Hepatocyte (in vitro differentiated cells): Measurements from ENCODE around the gene PRIMA1. TPM values are rescaled to one million over a fixed set of nuclear protein-coding genes. Genes with fewer than 3 reads are reported as not detected.
A peak's percentile ranks its signal among the peaks of the same experiment; 100 is the strongest.

ENCODE experiments used
- DNase-seq: peaks from one replicate; pipeline ENCODE4 v3.0.0-alpha.2; 2016; ENCODE audit warnings: low spot score
- H2AFZ ChIP-seq: fragments of 200-600 bp; sonication (generic); 2 replicates; pipeline ENCODE4 v1.6.0; 2016; ENCODE audit warnings: antibody characterized with exemption, mild to moderate bottlenecking
- H3K27ac ChIP-seq: fragments of 200-600 bp; sonication (generic); 2 replicates; pipeline ENCODE4 v1.5.1; 2016; ENCODE audit warnings: mild to moderate bottlenecking
- H3K27me3 ChIP-seq: fragments of 200-600 bp; sonication (generic); 2 replicates; pipeline ENCODE4 v1.6.1; 2016
- H3K36me3 ChIP-seq: fragments of 200-600 bp; sonication (generic); replicated peaks from 2 replicates; pipeline ENCODE4 v1.5.1; 2016; ENCODE audit warnings: low read depth; ENCODE audit not compliant: insufficient read depth
- H3K4me1 ChIP-seq: fragments of 200-600 bp; sonication (generic); 2 replicates; pipeline ENCODE4 v1.5.1; 2016; ENCODE audit warnings: mild to moderate bottlenecking, moderate library complexity; ENCODE audit not compliant: insufficient read depth
- H3K4me2 ChIP-seq: fragments of 200-600 bp; sonication (generic); 2 replicates; pipeline ENCODE4 v1.6.0; 2016
- H3K4me3 ChIP-seq: fragments of 200-600 bp; sonication (generic); 2 replicates; pipeline ENCODE4 v1.5.1; 2016; ENCODE audit warnings: mild to moderate bottlenecking
- H3K79me2 ChIP-seq: fragments of 200-600 bp; sonication (generic); 2 replicates; pipeline ENCODE4 v1.6.0; 2017; ENCODE audit warnings: mild to moderate bottlenecking
- H3K9me2 ChIP-seq: fragments of 200-600 bp; sonication (generic); replicated peaks from 2 replicates; pipeline ENCODE4 v1.6.0; 2017; ENCODE audit warnings: mild to moderate bottlenecking; ENCODE audit not compliant: insufficient read depth
- H3K9me3 ChIP-seq: fragments of 200-600 bp; sonication (generic); 2 replicates; pipeline ENCODE4 v1.5.1; 2016; ENCODE audit warnings: low read depth, mild to moderate bottlenecking
- H4K20me1 ChIP-seq: fragments of 200-600 bp; sonication (generic); 2 replicates; pipeline ENCODE4 v1.6.0; 2016; ENCODE audit warnings: mild to moderate bottlenecking; ENCODE audit not compliant: insufficient read depth, poor library complexity, severe bottlenecking
- CTCF ChIP-seq: fragments of 200-600 bp; sonication (generic); IDR thresholded peaks from 2 replicates; pipeline ENCODE4 v1.5.1; 2016; ENCODE audit warnings: antibody characterized with exemption, mild to moderate bottlenecking; ENCODE audit not compliant: poor library complexity
- EZH2 ChIP-seq: fragments of 200-600 bp; sonication (generic); IDR thresholded peaks from 2 replicates; pipeline ENCODE4 v1.6.1; 2016; ENCODE audit warnings: antibody characterized with exemption, mild to moderate bottlenecking, borderline replicate concordance
- EZH2phosphoT487 ChIP-seq: fragments of 200-600 bp; sonication (generic); IDR thresholded peaks from one replicate; pipeline ENCODE4 v1.6.1; 2018; ENCODE audit warnings: antibody characterized with exemption, mild to moderate bottlenecking, low read depth, moderate library complexity; ENCODE audit not compliant: unreplicated experiment, severe bottlenecking
- WGBS: methylation state at CpG from one replicate; pipeline ENCODE4 v1.1.6; 2016; ENCODE audit warnings: low lambda C conversion rate; ENCODE audit errors: missing lambda C conversion rate; 5-methylcytosine and 5-hydroxymethylcytosine counted together
- polyA plus RNA-seq: library from polyadenylated mRNA; unstranded; fragments of >200 nt; fragmentation: Nextera tagmentation; extraction: Ambion mirVana; gene quantifications from 2 replicates; pipeline ENCODE4 v1.2.1, GENCODE V29; 2016
- total RNA-seq: library from RNA; depleted of rRNA; stranded (reverse); fragments of >200 nt; gene quantifications from 2 replicates; pipeline ENCODE4 v1.2.3, GENCODE V29; 2014

Gene PRIMA1
- total and polyA plus RNA-seq, 2 experiments from 2014 or later: 1.5 to 1.9 TPM

GRCh38 chr14:93764211-93764659 lies 24.1 kb downstream of the PRIMA1 start:
- Histone ChIP-seq H3K9me2 (no peaks in the 10 kb centered on the region), H3K79me2 (no peaks in the 10 kb centered on the region), H3K36me3 (no peaks in the 10 kb centered on the region), H3K27me3 (no peaks in the 10 kb centered on the region), H4K20me1 (no peaks in the 10 kb centered on the region), H3K4me2 (no peak overlapping the region), H2AFZ (no peak overlapping the region), H3K27ac (no peak overlapping the region), H3K4me3 (no peak overlapping the region), H3K9me3 (no peaks in the 10 kb centered on the region), H3K4me1 (peaks cover 16% of the 10 kb centered on the region)
- WGBS: 39% methylated on average over 7 of the region's 8 CpGs
- peak; percentile 52 for DNase-seq
- TF ChIP-seq EZH2 (no peak), CTCF (no peak), EZH2phosphoT487 (no peak)

DNA sequence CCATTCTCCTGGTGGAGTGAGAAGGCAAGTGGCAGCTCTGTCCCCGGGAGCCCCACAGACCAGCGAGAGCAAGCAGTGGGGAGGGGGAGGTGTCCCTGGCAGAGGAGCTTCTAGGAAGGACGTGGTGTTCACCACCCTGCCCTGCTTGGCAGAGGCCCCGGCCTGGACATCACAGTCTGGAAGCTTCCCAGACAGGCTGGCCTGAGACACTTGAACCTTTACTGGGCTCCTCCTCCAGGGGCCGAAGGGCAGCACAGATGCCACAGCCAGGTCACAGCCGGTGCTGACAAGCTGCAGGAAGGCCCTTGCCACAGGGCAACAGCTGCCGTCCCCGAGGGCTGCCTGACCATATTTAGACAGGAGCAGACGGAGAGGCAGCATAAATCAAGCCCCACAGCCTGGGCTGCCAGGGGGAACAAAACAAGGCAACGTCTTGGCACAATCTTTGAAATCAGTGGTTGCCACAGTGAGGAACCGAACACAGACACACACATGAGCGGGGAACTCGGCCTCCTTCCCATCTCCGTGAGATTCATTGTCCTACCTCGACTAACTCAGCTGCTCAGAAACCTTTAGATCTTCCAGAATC lies 28.5 kb downstream of the PRIMA1 start:
- Histone ChIP-seq H3K9me2 (no peaks in the 10 kb centered on the region), H3K27ac (no peak overlapping the region), H3K4me2 (no peak overlapping the region), H3K9me3 (no peaks in the 10 kb centered on the region), H3K27me3 (no peaks in the 10 kb centered on the region), H3K79me2 (no peaks in the 10 kb centered on the region), H3K4me1 (peaks cover 13% of the 10 kb centered on the region), H3K36me3 (no peaks in the 10 kb centered on the region), H4K20me1 (no peaks in the 10 kb centered on the region), H2AFZ (no peak overlapping the region), H3K4me3 (no peak overlapping the region)
- WGBS: 59% methylated on average over 15 of the region's 15 CpGs
- DNase-seq: no peak
- TF ChIP-seq EZH2 (no peak), CTCF (no peak), EZH2phosphoT487 (no peak)

DNA sequence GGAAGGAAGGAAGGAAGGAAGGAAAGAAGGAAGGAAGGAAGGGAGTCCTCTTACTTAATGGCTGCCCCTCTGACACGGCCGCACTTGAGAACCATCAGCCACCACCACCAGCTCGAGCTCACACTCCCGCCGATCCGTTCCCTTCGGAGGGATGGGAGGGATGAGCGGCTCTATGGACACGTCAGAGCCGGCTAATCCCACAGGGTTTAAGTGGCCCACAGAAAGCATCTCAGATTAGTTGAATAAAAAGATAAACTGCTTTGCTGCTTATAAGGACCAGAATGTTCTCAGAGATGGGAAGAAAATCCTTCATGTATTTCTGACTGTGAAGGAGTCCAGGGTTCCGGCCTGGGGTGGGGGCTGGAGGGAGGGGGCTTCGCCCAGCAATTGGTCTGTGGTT lies 31.1 kb downstream of the PRIMA1 start:
- H3K27ac ChIP-seq: peak overlapping the region; percentile 79
- no peak for TF ChIP-seq EZH2phosphoT487
- no peak for TF ChIP-seq CTCF
- no peak for TF ChIP-seq EZH2
- 64% methylated on average over 12 of the region's 12 CpGs for WGBS
- H2AFZ ChIP-seq: no peak overlapping the region
- H3K4me2 ChIP-seq: no peak overlapping the region
- H3K4me1 ChIP-seq: peaks cover 6% of the 10 kb centered on the region
- H3K79me2 ChIP-seq: no peaks in the 10 kb centered on the region
- H3K36me3 ChIP-seq: no peaks in the 10 kb centered on the region
- no peaks in the 10 kb centered on the region for H3K9me2 ChIP-seq
- H3K9me3 ChIP-seq: no peaks in the 10 kb centered on the region
- H3K4me3 ChIP-seq: no peak overlapping the region
- DNase-seq: peak; percentile 44
- H4K20me1 ChIP-seq: no peaks in the 10 kb centered on the region
- no peaks in the 10 kb centered on the region for H3K27me3 ChIP-seq
